Astrocyte (in vitro differentiated cells and primary cell): ENCODE data around the gene CLCN1. TPM values are rescaled to one million over a fixed set of nuclear protein-coding genes. Genes with fewer than 3 reads are reported as not detected.

Experiments used
- DNase-seq: peaks from one replicate; pipeline ENCODE4 v3.0.0-alpha.2; 2010; ENCODE audit warnings: low read depth
- FAIRE-seq: peaks from 2 replicates; lab custom pipeline; 2011; peaks lifted over from hg19 to GRCh38; lab: Jason Lieb, UNC
- H2AFZ ChIP-seq: 2 replicates; pipeline ENCODE4 v1.6.0; 2012; ENCODE audit warnings: low read depth, low read length, inconsistent platforms
- H3K27ac ChIP-seq: 2 replicates; pipeline ENCODE4 v1.5.1; 2011; ENCODE audit warnings: low read depth, low read length, inconsistent platforms
- H3K27me3 ChIP-seq: 2 replicates; pipeline ENCODE4 v1.6.0; 2011; ENCODE audit warnings: low read length, inconsistent platforms; ENCODE audit not compliant: insufficient read depth
- H3K36me3 ChIP-seq: 2 replicates; pipeline ENCODE4 v1.5.1; 2011; ENCODE audit warnings: low read length, inconsistent platforms; ENCODE audit not compliant: insufficient read depth
- H3K4me1 ChIP-seq: 2 replicates; pipeline ENCODE4 v1.5.1; 2011; ENCODE audit warnings: low read length, inconsistent platforms; ENCODE audit not compliant: insufficient read depth
- H3K4me2 ChIP-seq: 2 replicates; pipeline ENCODE4 v1.6.0; 2012; ENCODE audit warnings: low read length, inconsistent platforms
- H3K4me3 ChIP-seq: 2 replicates; pipeline ENCODE4 v1.5.1; 2011; ENCODE audit warnings: low read depth, mild to moderate bottlenecking, low read length, inconsistent platforms; ENCODE audit not compliant: insufficient read depth
- H3K79me2 ChIP-seq: 2 replicates; pipeline ENCODE4 v1.6.0; 2012; ENCODE audit warnings: mild to moderate bottlenecking, low read length, inconsistent platforms; ENCODE audit not compliant: insufficient read depth
- H3K9ac ChIP-seq: 2 replicates; pipeline ENCODE4 v1.6.0; 2012; ENCODE audit warnings: mild to moderate bottlenecking, low read length, inconsistent platforms
- H3K9me3 ChIP-seq: 2 replicates; pipeline ENCODE4 v1.5.1; 2012; ENCODE audit warnings: low read depth, mild to moderate bottlenecking, low read length, inconsistent platforms; ENCODE audit not compliant: insufficient read depth
- H4K20me1 ChIP-seq: 2 replicates; pipeline ENCODE4 v1.6.0; 2012; ENCODE audit warnings: low read length, inconsistent platforms; ENCODE audit not compliant: insufficient read depth
- H3K27ac Mint-ChIP-seq: one replicate; pipeline ENCODE4 v1.8.0; 2021; ENCODE audit warnings: mild to moderate bottlenecking, mixed read lengths; ENCODE audit not compliant: unreplicated experiment
- H3K27me3 Mint-ChIP-seq: one replicate; pipeline ENCODE4 v1.8.0; 2021; ENCODE audit warnings: low read depth, mixed read lengths; ENCODE audit not compliant: unreplicated experiment
- H3K36me3 Mint-ChIP-seq: one replicate; pipeline ENCODE4 v1.8.0; 2021; ENCODE audit warnings: low read depth, mixed read lengths; ENCODE audit not compliant: unreplicated experiment
- H3K4me1 Mint-ChIP-seq: one replicate; pipeline ENCODE4 v1.8.0; 2021; ENCODE audit warnings: low read depth, mixed read lengths; ENCODE audit not compliant: unreplicated experiment
- H3K4me3 Mint-ChIP-seq: one replicate; pipeline ENCODE4 v1.8.0; 2021; ENCODE audit warnings: mild to moderate bottlenecking, moderate library complexity, mixed read lengths; ENCODE audit not compliant: unreplicated experiment
- H3K9me3 Mint-ChIP-seq: one replicate; pipeline ENCODE4 v1.8.0; 2021; ENCODE audit warnings: mild to moderate bottlenecking, mixed read lengths; ENCODE audit not compliant: unreplicated experiment
- EZH2 ChIP-seq: IDR thresholded peaks from 2 replicates; pipeline ENCODE4 v1.6.1; 2012; ENCODE audit warnings: mild to moderate bottlenecking, low read length, inconsistent platforms; ENCODE audit not compliant: insufficient read depth
- total RNA-seq: library from RNA; stranded (reverse); gene quantifications from 2 replicates; pipeline ENCODE4 v1.2.1, GENCODE V29; 2021
- TF ChIP-seq, protein P1 (sequence below): IDR thresholded peaks from 2 replicates; pipeline ENCODE4 v1.5.1; 2011; ENCODE audit warnings: low read depth, mild to moderate bottlenecking, inconsistent platforms, low read length, moderate library complexity; ENCODE audit not compliant: insufficient read depth

The CLCN1 gene
- total RNA-seq, 1 donor from 2014 or later: not detected

DNA sequence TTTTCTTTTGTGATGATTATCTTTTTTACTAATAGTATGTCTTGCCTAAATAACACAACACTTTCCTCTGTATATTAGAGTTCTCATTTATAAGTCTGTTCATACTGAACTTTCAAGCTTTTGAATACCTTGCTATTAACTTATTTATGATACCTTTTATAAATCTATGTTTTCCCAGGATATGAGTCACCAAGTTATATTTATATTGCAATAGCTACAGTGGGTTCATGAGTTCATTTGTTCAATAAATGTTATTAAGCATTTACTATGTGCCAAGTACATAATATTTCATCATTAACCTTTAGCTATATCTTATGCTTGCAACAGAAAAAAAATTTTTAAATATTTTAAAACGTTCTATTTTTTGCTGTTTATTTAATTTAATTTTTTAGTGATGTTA is 18.3 kb downstream of the CLCN1 start:
- H3K27me3 ChIP-seq: peaks cover 10% of the 10 kb centered on the region
- DNase-seq (no peak), FAIRE-seq (no peak)
- Mint-ChIP-seq H3K9me3 (no peaks in the 10 kb centered on the region), H3K27me3 (peaks cover 16% of the 10 kb centered on the region), H3K4me3 (no peak overlapping the region), H3K4me1 (peaks cover 4% of the 10 kb centered on the region), H3K27ac (no peak overlapping the region), H3K36me3 (no peaks in the 10 kb centered on the region)
- no peak overlapping the region for H3K27ac ChIP-seq
- peaks cover 4% of the 10 kb centered on the region for H3K4me1 ChIP-seq
- H3K9me3 ChIP-seq: no peaks in the 10 kb centered on the region
- no peak overlapping the region for H3K4me3 ChIP-seq
- TF ChIP-seq, protein P1, sequence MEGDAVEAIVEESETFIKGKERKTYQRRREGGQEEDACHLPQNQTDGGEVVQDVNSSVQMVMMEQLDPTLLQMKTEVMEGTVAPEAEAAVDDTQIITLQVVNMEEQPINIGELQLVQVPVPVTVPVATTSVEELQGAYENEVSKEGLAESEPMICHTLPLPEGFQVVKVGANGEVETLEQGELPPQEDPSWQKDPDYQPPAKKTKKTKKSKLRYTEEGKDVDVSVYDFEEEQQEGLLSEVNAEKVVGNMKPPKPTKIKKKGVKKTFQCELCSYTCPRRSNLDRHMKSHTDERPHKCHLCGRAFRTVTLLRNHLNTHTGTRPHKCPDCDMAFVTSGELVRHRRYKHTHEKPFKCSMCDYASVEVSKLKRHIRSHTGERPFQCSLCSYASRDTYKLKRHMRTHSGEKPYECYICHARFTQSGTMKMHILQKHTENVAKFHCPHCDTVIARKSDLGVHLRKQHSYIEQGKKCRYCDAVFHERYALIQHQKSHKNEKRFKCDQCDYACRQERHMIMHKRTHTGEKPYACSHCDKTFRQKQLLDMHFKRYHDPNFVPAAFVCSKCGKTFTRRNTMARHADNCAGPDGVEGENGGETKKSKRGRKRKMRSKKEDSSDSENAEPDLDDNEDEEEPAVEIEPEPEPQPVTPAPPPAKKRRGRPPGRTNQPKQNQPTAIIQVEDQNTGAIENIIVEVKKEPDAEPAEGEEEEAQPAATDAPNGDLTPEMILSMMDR: no peak
- no peak for TF ChIP-seq EZH2
- no peak overlapping the region for H2AFZ ChIP-seq
- H3K36me3 ChIP-seq: no peaks in the 10 kb centered on the region
- H3K9ac ChIP-seq: no peak overlapping the region
- H3K4me2 ChIP-seq: no peak overlapping the region
- no peaks in the 10 kb centered on the region for H4K20me1 ChIP-seq
- no peaks in the 10 kb centered on the region for H3K79me2 ChIP-seq

DNA sequence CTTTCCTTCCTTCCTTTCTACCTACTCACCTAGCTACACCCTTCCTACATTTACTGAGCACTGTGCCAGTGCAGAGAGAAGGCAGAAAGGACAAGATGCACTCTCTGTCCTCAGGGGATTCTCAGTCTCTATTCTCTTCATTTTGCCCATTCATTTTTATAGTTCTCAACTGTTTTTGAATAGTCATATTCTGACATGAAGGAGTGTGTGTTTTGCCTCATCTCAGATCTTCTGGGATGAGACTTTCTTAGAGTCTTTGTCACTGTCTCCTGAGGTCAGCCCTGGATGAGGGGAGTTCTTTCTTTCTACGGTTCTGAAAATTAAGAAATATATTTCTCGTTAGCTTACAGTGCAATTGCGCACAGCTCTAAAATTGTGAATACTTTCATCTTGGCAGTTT is 21.3 kb downstream of the CLCN1 start:
- H3K9me3 Mint-ChIP-seq: no peaks in the 10 kb centered on the region
- H3K27me3 Mint-ChIP-seq: peaks cover 15% of the 10 kb centered on the region
- H2AFZ ChIP-seq: no peak overlapping the region

DNA sequence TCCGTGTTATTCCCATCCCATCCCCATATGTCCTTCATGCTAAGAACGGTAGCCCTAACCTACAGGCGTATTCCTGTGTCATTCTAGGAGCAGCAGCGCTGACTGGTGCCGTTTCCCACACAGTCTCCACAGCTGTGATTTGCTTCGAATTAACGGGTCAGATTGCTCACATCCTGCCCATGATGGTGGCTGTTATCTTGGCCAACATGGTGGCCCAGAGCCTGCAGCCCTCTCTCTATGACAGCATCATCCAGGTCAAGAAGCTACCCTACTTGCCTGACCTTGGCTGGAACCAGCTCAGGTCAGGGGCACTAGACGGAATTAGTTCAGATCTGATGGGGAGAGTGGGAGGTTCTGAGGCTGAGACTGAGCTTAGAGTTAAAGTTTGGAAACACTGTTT is 25.9 kb downstream of the CLCN1 start:
- peaks cover 2% of the 10 kb centered on the region for H3K36me3 Mint-ChIP-seq
- Histone ChIP-seq H3K27me3 (peaks cover 18% of the 10 kb centered on the region), H3K4me2 (no peak overlapping the region), H2AFZ (no peak overlapping the region), H3K9ac (no peak overlapping the region), H3K4me3 (no peak overlapping the region), H3K79me2 (no peaks in the 10 kb centered on the region), H3K9me3 (no peaks in the 10 kb centered on the region), H3K36me3 (no peaks in the 10 kb centered on the region), H3K27ac (no peak overlapping the region), H4K20me1 (no peaks in the 10 kb centered on the region), H3K4me1 (no peaks in the 10 kb centered on the region)
- DNase-seq (no peak), FAIRE-seq (no peak)
- H3K9me3 Mint-ChIP-seq: no peaks in the 10 kb centered on the region
- peaks cover 37% of the 10 kb centered on the region for H3K27me3 Mint-ChIP-seq
- no peak overlapping the region for H3K4me3 Mint-ChIP-seq
- TF ChIP-seq, protein P1: no peak
- TF ChIP-seq EZH2: no peak
- H3K27ac Mint-ChIP-seq: no peak overlapping the region
- no peaks in the 10 kb centered on the region for H3K4me1 Mint-ChIP-seq

More for the DNA sequence above, 21.3 kb downstream of the CLCN1 start:
- Histone ChIP-seq H3K4me2 (no peak overlapping the region), H4K20me1 (no peaks in the 10 kb centered on the region), H3K36me3 (no peaks in the 10 kb centered on the region), H3K9ac (no peak overlapping the region), H3K79me2 (no peaks in the 10 kb centered on the region), H3K9me3 (no peaks in the 10 kb centered on the region), H3K27me3 (peaks cover 12% of the 10 kb centered on the region), H3K4me1 (no peaks in the 10 kb centered on the region), H3K4me3 (no peak overlapping the region), H3K27ac (no peak overlapping the region)
- Mint-ChIP-seq H3K4me3 (no peak overlapping the region), H3K36me3 (no peaks in the 10 kb centered on the region), H3K27ac (no peak overlapping the region), H3K4me1 (no peaks in the 10 kb centered on the region)
- TF ChIP-seq, protein P1: no peak
- TF ChIP-seq EZH2: no peak
- DNase-seq: no peak
- no peak for FAIRE-seq
